Esophagus muscularis mucosa (tissue), 4 donors: Measurements from ENCODE around the gene CFI. TPM values are rescaled to one million over a fixed set of nuclear protein-coding genes. Genes with fewer than 3 reads are reported as not detected.

Source experiments
- DNase-seq: peaks from one replicate; pipeline ENCODE4 v3.0.0-alpha.2; 2017; ENCODE audit errors: extremely low spot score
- H3K27ac ChIP-seq, 4 donors: fragments of 200-600 bp; sonication (generic); replicated peaks in 1 of 4; 1 replicate in 3 of 4; 2 replicates in 1 of 4; pipeline ENCODE4 v1.5.1; 2016 to 2019; ENCODE audit warnings: mild to moderate bottlenecking in 1 of 4
- H3K27me3 ChIP-seq, 4 donors: fragments of 200-600 bp; sonication (generic); one replicate each; pipeline versions ENCODE4 v1.5.1 to v1.6.0; 2016 to 2019
- H3K36me3 ChIP-seq, 4 donors: fragments of 200-600 bp; sonication (generic); one replicate each; pipeline ENCODE4 v1.5.1; 2016 to 2019
- H3K4me1 ChIP-seq, 4 donors: fragments of 200-600 bp; sonication (generic); one replicate each; pipeline ENCODE4 v1.5.1; 2016 to 2019
- H3K4me3 ChIP-seq, 4 donors: fragments of 200-600 bp; sonication (generic); 1 replicate in 2 of 4; 2 replicates in 2 of 4; pipeline ENCODE4 v1.5.1; 2016 to 2019; ENCODE audit warnings: mild to moderate bottlenecking in 4 of 4, moderate library complexity in 1 of 4
- H3K9me3 ChIP-seq, 4 donors: fragments of 200-600 bp; sonication (generic); 1 replicate in 3 of 4; 2 replicates in 1 of 4; pipeline ENCODE4 v1.5.1; 2016 to 2019
- CTCF ChIP-seq, 3 experiments: fragments of 200-600 bp in 2 of 3; fragments of 450-650 bp in 1 of 3; sonication (generic) in 2 of 3; IDR thresholded peaks; one replicate each; pipeline ENCODE4 v1.5.1; 2017 to 2019; ENCODE audit warnings: antibody characterized with exemption in 3 of 3, mild to moderate bottlenecking in 2 of 3, moderate library complexity in 1 of 3
- EP300 ChIP-seq: sonication (generic); formaldehyde crosslinking; IDR thresholded peaks from one replicate; pipeline ENCODE4 v1.6.1; 2017; ENCODE audit warnings: antibody characterized with exemption
- POLR2A ChIP-seq: fragments of 450-650 bp; IDR thresholded peaks from one replicate; pipeline ENCODE4 v1.6.1; 2017; ENCODE audit warnings: antibody characterized with exemption, moderate library complexity, mild to moderate bottlenecking, low read depth
- POLR2AphosphoS5 ChIP-seq, 2 donors: sonication (generic); formaldehyde crosslinking; IDR thresholded peaks; one replicate each; pipeline ENCODE4 v1.6.1; 2017; ENCODE audit warnings: antibody characterized with exemption in 2 of 2
- WGBS: methylation state at CpG from one replicate; pipeline ENCODE4 v1.1.5; 2018; 5-methylcytosine and 5-hydroxymethylcytosine counted together
- intact Hi-C: fragments of 100-400 bp; cut with DNase I; formaldehyde crosslinking; loops from one replicate; pipeline ENCODE4 v1.15.1; 2023
- total RNA-seq, 4 donors: library from RNA; depleted of rRNA; stranded (reverse); fragments of >200 nt; gene quantifications; one replicate each; pipeline versions ENCODE4 v1.1.0 to v1.2.1, GENCODE V29; 2016

CFI gene
- total RNA-seq, 4 donors from 2014 or later = 8.7 to 10.6 (median 9.9) TPM

DNA sequence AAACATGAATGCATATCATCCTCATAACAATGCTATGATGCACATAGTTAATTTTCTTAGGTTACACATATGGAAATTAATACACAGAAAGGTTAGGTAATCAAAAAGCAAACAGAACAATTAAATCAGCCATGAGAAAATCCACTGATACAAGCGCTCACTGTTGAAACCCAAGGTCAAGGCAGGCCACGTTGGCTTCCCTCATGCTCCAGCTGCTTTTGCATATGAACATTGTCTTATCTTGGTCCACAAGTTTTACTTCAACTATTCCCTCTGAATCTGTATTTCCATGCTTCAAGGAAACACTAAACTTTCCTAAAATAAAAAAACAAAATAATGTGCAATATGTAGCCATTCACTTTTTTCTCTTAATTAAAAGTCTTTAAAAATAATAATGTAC lies 37.4 kb downstream of the CFI start:
- H3K27ac ChIP-seq = no peak overlapping the region
- no peaks in the 10 kb centered on the region for H3K4me1 ChIP-seq
- H3K9me3 ChIP-seq = no peaks in the 10 kb centered on the region
- TF ChIP-seq POLR2AphosphoS5 (IDR thresholded peaks at IDR 0.05) (no peak), CTCF (IDR thresholded peaks at IDR 0.05) (no peak), EP300 (no peak), POLR2A (no peak)
- intact Hi-C loops = no loop called here
- no peak overlapping the region for H3K4me3 ChIP-seq
- 57% methylated on average over 2 of the region's 2 CpGs for WGBS
- H3K27me3 ChIP-seq = peaks cover 0 to under 1% (median 0%) of the 10 kb centered on the region in 4 donors
- H3K36me3 ChIP-seq = peaks cover 0 to 6% (median 0%) of the 10 kb centered on the region in 4 donors
- no peak for DNase-seq

- no peak for DNase-seq
- Histone ChIP-seq H3K27me3 (no peaks in the 10 kb centered on the region), H3K4me3 (no peak overlapping the region), H3K36me3 (peaks cover 0 to 6% (median 0%) of the 10 kb centered on the region in 4 donors), H3K9me3 (no peaks in the 10 kb centered on the region), H3K4me1 (no peaks in the 10 kb centered on the region), H3K27ac (no peak overlapping the region)
- intact Hi-C loops = no loop called here
- 80% methylated on average over 2 of the region's 2 CpGs for WGBS
- TF ChIP-seq POLR2AphosphoS5 (IDR thresholded peaks at IDR 0.05) (no peak), CTCF (IDR thresholded peaks at IDR 0.05) (no peak), POLR2A (no peak), EP300 (no peak)
Observed at GRCh38 chr4:109760682-109761081, 41.1 kb downstream of the CFI start.

GRCh38 chr4:109755656-109756055 lies 46.1 kb downstream of the CFI start:
- no peaks in the 10 kb centered on the region for H3K27me3 ChIP-seq
- H3K4me1 ChIP-seq = no peaks in the 10 kb centered on the region
- H3K4me3 ChIP-seq = no peak overlapping the region
- no peak for DNase-seq
- no peak for TF ChIP-seq POLR2A
- no peak for TF ChIP-seq CTCF (IDR thresholded peaks at IDR 0.05)
- no peak for TF ChIP-seq EP300
- no peak for TF ChIP-seq POLR2AphosphoS5 (IDR thresholded peaks at IDR 0.05)
- H3K36me3 ChIP-seq = no peaks in the 10 kb centered on the region
- H3K27ac ChIP-seq = no peak overlapping the region
- 75% methylated on average over 3 of the region's 3 CpGs for WGBS
- intact Hi-C loops = no loop called here
- H3K9me3 ChIP-seq = no peaks in the 10 kb centered on the region

- 72% methylated on average over 6 of the region's 7 CpGs for WGBS
- no peaks in the 10 kb centered on the region for H3K9me3 ChIP-seq
- H3K27me3 ChIP-seq = no peaks in the 10 kb centered on the region
- H3K4me1 ChIP-seq = no peaks in the 10 kb centered on the region
- no peaks in the 10 kb centered on the region for H3K36me3 ChIP-seq
- DNase-seq = no peak
- TF ChIP-seq CTCF (IDR thresholded peaks at IDR 0.05) = no peak
- TF ChIP-seq EP300 = no peak
- no peak for TF ChIP-seq POLR2AphosphoS5 (IDR thresholded peaks at IDR 0.05)
- no peak for TF ChIP-seq POLR2A
- intact Hi-C loops = no loop called here
- no peak overlapping the region for H3K27ac ChIP-seq
- no peak overlapping the region for H3K4me3 ChIP-seq
Observed at GRCh38 chr4:109754093-109754857, 47.5 kb downstream of the CFI start.

GRCh38 chr4:109752525-109752924 lies 49.3 kb downstream of the CFI start:
- H3K27me3 ChIP-seq = no peaks in the 10 kb centered on the region
- no peak overlapping the region for H3K27ac ChIP-seq
- H3K4me1 ChIP-seq = no peaks in the 10 kb centered on the region
- no peak overlapping the region for H3K4me3 ChIP-seq
- TF ChIP-seq EP300 = no peak
- TF ChIP-seq POLR2AphosphoS5 (IDR thresholded peaks at IDR 0.05) = no peak
- no peak for TF ChIP-seq CTCF (IDR thresholded peaks at IDR 0.05)
- TF ChIP-seq POLR2A = no peak
- H3K9me3 ChIP-seq = no peaks in the 10 kb centered on the region
- intact Hi-C loops = no loop called here
- H3K36me3 ChIP-seq = no peaks in the 10 kb centered on the region
- no peak for DNase-seq
- 0% methylated on average over 1 of the region's 1 CpG for WGBS
